ENCODE data around the gene ZMYM5. TPM values are rescaled to one million over a fixed set of nuclear protein-coding genes. Genes with fewer than 3 reads are reported as not detected.

ZMYM5 gene
- total and polyA plus RNA-seq, 2 of the 13 experiments (the other 11 are each of a cell fraction or from before 2014, with no cell fraction given): 7.8 to 9.4 TPM

DNA sequence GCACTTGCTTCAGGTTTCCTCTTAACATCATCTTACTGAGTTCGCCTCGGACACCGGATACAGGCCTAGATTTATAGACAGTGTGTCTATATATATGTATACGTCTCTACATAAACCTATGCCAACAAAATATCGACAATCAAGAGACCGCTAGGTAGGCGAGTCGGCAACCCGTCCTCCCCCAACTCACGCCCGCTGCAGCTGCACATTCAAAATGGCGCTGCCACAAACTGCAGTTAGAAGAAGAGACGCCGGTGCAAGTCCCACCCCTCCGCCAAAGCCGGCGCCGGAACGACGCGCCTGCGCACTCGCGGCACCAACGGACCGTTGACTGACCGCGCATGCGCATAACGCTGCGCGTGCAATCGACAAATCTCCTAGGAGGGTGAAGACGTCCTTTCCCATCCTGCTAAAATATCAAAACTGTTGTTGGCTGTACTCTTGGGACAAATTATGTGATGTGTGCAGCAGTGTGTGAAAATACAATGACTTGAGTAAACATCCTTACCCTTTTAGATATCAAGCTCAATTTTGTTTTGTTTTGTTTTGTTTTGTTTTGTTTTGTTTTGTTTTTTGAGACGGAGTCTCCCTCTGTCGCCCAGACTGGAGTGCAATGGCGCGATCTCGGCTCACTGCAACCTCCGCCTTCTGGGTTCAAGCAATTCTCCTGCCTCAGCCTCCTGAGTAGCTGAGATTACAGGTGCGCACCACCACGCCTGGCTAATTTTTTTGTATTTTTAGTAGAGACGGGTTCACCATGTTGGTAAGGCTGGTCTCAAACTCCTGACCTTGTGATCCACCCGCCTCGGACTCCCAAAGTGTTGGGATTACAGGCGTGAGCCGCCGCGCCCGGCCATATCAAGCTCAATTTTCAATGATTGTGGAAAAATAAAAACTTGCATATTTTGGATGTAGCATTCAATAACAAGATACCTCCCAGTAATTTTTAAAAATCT lies 80.4 kb downstream of the ZMYM5 start, which contains the start of gene PSPC1 (continued):
- TF ChIP-seq ARID4A (CRISPR knock-in tag; IDR thresholded peaks at IDR 0.05; ENCODE audit: borderline replicate concordance) (peak; percentile 29; the same call in 1 of the 2 replicates), ZNF614 (CRISPR knock-in tag; IDR thresholded peaks at IDR 0.05; ENCODE audit: borderline replicate concordance) (0 out of 2 replicates have a peak, but pooled peaks have one; percentile 23), YEATS2 (CRISPR knock-in tag; IDR thresholded peaks at IDR 0.05; ENCODE audit: borderline replicate concordance) (0 out of 2 replicates have a peak, but pooled peaks have one; percentile 50), HMGXB3 (CRISPR knock-in tag; IDR thresholded peaks at IDR 0.05; ENCODE audit: borderline replicate concordance) (0 out of 2 replicates have a peak, but pooled peaks have one; percentile 50), ZFY (CRISPR knock-in tag; IDR thresholded peaks at IDR 0.05) (peak; percentile 40; the same call in 1 of the 2 replicates), KDM2A (CRISPR knock-in tag; IDR thresholded peaks at IDR 0.05; ENCODE audit: borderline replicate concordance, low read depth) (peak; percentile 69), ZNF766 (CRISPR knock-in tag; IDR thresholded peaks at IDR 0.05; ENCODE audit: borderline replicate concordance) (0 out of 2 replicates have a peak, but pooled peaks have one; percentile 70)
- TF ChIP-seq, protein P1, sequence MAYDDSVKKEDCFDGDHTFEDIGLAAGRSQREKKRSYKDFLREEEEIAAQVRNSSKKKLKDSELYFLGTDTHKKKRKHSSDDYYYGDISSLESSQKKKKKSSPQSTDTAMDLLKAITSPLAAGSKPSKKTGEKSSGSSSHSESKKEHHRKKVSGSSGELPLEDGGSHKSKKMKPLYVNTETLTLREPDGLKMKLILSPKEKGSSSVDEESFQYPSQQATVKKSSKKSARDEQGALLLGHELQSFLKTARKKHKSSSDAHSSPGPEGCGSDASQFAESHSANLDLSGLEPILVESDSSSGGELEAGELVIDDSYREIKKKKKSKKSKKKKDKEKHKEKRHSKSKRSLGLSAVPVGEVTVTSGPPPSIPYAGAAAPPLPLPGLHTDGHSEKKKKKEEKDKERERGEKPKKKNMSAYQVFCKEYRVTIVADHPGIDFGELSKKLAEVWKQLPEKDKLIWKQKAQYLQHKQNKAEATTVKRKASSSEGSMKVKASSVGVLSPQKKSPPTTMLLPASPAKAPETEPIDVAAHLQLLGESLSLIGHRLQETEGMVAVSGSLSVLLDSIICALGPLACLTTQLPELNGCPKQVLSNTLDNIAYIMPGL (CRISPR knock-in tag; IDR thresholded peaks at IDR 0.05; ENCODE audit: borderline replicate concordance in 1 of 2, low read depth in 1 of 2): 0 out of 4 replicates have a peak, but pooled peaks of 1 of the 2 experiments have one; percentile 13

Data from HepG2 (cell line).